ENCODE results near the gene KIAA1755. TPM values are rescaled to one million over a fixed set of nuclear protein-coding genes. Genes with fewer than 3 reads are reported as not detected.

KIAA1755 gene, protein sequence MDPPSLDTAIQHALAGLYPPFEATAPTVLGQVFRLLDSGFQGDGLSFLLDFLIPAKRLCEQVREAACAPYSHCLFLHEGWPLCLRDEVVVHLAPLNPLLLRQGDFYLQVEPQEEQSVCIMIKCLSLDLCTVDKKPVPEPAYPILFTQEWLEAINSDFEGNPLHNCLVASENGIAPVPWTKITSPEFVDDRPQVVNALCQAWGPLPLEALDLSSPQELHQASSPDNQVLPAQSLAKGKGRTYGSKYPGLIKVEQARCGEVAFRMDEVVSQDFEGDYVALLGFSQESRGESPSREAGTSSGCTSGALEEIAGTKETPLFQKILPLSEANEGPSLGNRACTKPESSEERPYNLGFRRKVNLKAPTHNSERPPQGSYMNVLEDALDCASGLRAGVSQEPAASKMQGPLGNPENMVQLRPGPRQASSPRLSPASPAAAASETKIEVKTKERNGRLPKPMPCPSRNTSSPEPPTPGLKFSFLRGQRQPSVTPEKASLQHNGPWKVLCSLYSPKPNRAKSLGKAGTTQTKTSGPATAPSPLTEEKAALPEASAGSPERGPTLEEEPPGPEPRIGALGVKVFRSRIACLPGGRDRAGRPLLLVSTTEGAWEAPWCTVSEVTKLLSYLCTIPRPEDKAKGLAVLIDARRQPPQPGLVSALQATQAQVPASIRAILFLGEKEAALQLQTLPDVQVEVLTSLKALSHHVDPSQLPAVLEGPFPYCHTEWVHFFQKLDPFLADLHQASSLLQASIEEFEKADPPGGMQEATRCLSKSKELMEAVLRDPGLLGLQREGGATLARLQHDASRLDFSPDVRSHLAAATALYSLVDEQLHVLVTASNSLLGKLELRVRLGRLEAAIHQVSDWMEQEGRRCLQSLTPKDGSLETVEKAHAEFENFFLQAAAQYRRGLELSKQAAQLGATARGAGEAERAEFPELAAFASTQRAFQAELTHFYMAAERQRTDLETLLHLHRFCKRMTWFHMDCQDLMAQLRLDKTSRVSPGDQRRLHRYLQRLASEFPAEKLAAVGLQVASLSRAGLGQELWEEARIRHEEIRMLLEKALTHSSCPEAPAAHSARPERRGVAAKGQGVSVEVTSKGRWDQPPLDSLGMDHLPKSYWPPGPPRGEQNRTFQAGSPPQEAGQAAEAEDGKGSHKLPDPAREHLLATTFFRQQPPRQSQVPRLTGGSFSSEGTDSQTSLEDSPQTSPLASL
- under 1 TPM in 3 of 4 donors, not detected in 1; 0.17 to 0.88 (median 0.46) TPM for total RNA-seq

DNA sequence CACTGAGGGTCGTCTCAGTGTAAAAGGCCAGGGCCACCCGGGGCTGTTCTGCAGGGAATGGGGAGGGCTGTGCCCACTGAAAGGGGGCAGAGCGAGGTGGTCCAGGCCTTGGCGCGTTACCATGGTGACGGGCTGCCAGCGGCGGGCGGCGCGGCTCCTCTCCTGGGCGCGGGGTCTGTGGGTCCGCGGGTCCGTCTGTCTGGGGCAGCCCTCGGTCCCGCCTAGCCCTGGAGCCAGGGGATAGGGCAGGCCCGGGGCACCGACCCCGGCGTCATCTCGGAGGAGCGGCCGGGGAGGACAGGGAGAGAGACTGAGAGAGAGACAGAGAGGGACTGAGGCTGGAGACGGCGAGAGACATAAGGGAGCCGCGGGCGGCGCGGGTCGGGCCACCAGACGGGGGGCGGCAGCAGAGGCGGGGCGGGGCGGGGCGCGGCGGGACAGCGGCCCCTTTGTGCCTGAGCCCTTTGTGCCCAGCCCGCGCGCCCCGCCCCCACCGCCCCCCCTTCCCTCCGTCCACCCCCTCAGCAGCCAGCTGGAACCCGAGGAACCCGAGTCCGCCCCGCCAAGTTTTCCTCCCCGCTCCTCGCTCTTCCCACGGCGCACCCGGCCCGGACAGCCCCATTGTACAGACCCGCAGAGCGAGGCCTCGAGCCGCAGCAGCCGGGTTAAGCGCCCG lies at the start of gene KIAA1755:
KIAA1755 (minus strand) TSS at position 358 of the 676 bp plus-strand sequence; CDS start at position 123, 235 bp downstream.
- H3K4me3 ChIP-seq (ENCODE audit: low read depth, poor library complexity, severe bottlenecking): no peak within 1 kb of the TSS
- no peak for DNase-seq (ENCODE audit: low spot score in 2 of 2)
- 3 to 9% methylated on average over 32 to 41 of the region's 65 CpGs for WGBS, 2 donors
- no peak for TF ChIP-seq POLR2A (IDR thresholded peaks at IDR 0.05)
- TF ChIP-seq, protein P1, sequence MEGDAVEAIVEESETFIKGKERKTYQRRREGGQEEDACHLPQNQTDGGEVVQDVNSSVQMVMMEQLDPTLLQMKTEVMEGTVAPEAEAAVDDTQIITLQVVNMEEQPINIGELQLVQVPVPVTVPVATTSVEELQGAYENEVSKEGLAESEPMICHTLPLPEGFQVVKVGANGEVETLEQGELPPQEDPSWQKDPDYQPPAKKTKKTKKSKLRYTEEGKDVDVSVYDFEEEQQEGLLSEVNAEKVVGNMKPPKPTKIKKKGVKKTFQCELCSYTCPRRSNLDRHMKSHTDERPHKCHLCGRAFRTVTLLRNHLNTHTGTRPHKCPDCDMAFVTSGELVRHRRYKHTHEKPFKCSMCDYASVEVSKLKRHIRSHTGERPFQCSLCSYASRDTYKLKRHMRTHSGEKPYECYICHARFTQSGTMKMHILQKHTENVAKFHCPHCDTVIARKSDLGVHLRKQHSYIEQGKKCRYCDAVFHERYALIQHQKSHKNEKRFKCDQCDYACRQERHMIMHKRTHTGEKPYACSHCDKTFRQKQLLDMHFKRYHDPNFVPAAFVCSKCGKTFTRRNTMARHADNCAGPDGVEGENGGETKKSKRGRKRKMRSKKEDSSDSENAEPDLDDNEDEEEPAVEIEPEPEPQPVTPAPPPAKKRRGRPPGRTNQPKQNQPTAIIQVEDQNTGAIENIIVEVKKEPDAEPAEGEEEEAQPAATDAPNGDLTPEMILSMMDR (IDR thresholded peaks at IDR 0.05): no peak
- intact Hi-C loops (cut with DNase I; ENCODE audit: low total_unique reads): no loop called here

DNA sequence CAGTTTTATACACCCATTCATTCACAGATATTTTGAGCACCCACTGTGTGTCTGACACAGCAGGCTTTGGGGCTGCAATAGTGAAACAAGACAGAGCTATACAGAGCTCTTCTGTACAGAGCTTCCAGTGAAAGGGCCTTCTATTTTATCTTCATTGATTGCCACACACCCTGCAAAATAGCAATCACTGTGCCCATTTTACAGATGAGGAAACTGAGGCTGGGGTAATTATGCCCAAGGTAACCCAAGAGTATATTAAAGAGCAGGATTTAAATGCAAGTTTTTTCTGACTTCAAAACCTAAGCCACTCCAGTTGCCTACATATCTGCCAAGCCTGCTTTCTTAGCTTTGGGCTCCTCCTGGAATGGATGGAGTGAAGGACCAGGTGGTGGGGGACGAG lies 47.9 kb upstream of the KIAA1755 start:
- no peak for DNase-seq (ENCODE audit: low spot score in 2 of 2)
- intact Hi-C loops (cut with DNase I; ENCODE audit: low total_unique reads): no loop called here
- 42 to 67% methylated on average over 1 of the region's 1 CpG for WGBS, 2 donors

DNA sequence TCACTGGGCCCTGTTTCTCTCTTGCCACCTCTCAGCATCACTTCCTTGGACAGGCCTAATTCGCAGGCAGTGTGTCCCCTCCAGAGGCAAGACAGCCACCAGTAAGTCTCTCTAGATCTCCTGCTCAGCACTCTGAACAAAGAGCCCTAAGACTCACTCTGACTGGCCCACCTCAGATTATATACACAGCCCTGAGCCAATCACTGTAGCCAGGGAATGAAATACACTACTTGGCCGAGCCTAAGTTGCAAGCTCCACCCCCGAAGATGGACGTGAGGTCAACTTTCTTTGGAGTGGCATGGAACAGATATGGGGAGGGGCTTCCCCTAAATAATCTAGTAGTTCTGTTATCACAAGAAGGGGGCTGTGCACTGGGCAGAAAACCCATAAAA lies 47.5 kb upstream of the KIAA1755 start:
- WGBS, 2 donors: 57 to 79% methylated on average over 4 of the region's 4 CpGs
- TF ChIP-seq POLR2A (IDR thresholded peaks at IDR 0.05): no peak
- TF ChIP-seq, protein P1 (IDR thresholded peaks at IDR 0.05): no peak
- H3K4me3 ChIP-seq (ENCODE audit: low read depth, poor library complexity, severe bottlenecking): no peak overlapping the region
- intact Hi-C loops (cut with DNase I; ENCODE audit: low total_unique reads): no loop called here
- DNase-seq (ENCODE audit: low spot score in 2 of 2): no peak

More for the DNA sequence above, 47.9 kb upstream of the KIAA1755 start:
- TF ChIP-seq, protein P1 (IDR thresholded peaks at IDR 0.05): no peak
- TF ChIP-seq POLR2A (IDR thresholded peaks at IDR 0.05): no peak
- H3K4me3 ChIP-seq (ENCODE audit: low read depth, poor library complexity, severe bottlenecking): no peak overlapping the region

DNA sequence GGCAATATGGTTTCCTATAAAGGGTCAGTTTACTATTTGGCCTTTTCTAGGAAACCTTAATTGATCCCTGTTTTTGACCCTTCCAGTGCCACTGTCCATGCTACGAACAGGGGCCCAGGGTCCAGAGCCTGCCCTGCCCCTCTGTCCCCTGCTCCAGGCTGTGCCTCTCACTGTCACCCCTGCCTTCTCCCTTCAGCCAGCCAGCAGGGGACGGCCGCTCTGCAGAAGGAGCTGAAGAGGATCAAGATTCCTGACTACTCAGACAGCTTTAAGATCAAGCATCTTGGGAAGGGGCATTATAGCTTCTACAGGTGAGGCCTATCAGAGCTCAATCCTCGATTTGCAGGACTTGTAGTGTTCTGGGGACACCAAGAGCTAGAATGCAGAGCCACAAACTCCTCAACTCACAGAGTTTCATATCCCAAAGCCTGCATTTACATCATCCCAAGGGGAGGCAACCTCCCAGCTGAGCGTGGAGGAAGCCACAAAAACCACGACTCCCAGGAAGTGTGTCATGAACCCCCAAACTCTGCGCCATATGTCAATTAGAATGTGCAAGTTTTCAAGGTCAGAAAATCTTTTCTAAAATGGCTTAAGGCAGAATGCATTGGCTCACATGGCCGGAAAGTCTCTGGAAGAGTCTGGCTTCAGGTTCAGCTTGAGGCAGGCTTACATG lies 47.0 kb upstream of the KIAA1755 start:
- 79 to 81% methylated on average over 8 of the region's 8 CpGs for WGBS, 2 donors
- intact Hi-C loops (cut with DNase I; ENCODE audit: low total_unique reads): no loop called here
- no peak for TF ChIP-seq POLR2A (IDR thresholded peaks at IDR 0.05)

DNA sequence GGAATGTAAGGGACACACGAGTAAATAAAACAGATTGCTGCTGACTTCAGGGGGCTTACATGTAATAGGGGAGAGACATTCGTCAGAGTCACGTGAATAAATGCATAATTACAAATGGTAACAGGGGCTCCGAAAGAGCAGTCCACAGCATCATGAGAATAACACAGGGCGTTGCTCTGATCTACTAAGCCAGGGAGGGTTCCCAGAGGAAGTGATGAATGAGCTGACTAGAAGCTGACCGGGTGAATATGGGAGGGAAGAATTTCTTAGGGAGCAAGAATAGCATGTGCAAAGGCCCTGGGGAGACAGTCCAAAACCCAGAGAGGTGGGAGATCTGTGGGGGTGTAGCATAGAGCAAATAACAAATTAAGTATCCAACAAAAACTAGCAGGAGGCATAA lies 45.8 kb upstream of the KIAA1755 start:
- no peak for DNase-seq (ENCODE audit: low spot score in 2 of 2)
- 80 to 88% methylated on average over 6 of the region's 6 CpGs for WGBS, 2 donors
- intact Hi-C loops (cut with DNase I; ENCODE audit: low total_unique reads): no loop called here
- no peak for TF ChIP-seq POLR2A (IDR thresholded peaks at IDR 0.05)
- TF ChIP-seq, protein P1 (IDR thresholded peaks at IDR 0.05): no peak
- no peak overlapping the region for H3K4me3 ChIP-seq (ENCODE audit: low read depth, poor library complexity, severe bottlenecking)

More for the DNA sequence above, 47.0 kb upstream of the KIAA1755 start:
- H3K4me3 ChIP-seq (ENCODE audit: low read depth, poor library complexity, severe bottlenecking): no peak overlapping the region
- DNase-seq (ENCODE audit: low spot score in 2 of 2): no peak
